CD4-positive, alpha-beta T cell treated with Interleukin-4 for 4 hours (primary cell): Measurements from ENCODE around the gene HIPK2.
A peak's percentile ranks its signal among the peaks of the same experiment; 100 is the strongest.

ENCODE experiments used
- DNase-seq: peaks from one replicate; pipeline ENCODE4 v3.0.0-alpha.2; 2020

The HIPK2 gene

DNA sequence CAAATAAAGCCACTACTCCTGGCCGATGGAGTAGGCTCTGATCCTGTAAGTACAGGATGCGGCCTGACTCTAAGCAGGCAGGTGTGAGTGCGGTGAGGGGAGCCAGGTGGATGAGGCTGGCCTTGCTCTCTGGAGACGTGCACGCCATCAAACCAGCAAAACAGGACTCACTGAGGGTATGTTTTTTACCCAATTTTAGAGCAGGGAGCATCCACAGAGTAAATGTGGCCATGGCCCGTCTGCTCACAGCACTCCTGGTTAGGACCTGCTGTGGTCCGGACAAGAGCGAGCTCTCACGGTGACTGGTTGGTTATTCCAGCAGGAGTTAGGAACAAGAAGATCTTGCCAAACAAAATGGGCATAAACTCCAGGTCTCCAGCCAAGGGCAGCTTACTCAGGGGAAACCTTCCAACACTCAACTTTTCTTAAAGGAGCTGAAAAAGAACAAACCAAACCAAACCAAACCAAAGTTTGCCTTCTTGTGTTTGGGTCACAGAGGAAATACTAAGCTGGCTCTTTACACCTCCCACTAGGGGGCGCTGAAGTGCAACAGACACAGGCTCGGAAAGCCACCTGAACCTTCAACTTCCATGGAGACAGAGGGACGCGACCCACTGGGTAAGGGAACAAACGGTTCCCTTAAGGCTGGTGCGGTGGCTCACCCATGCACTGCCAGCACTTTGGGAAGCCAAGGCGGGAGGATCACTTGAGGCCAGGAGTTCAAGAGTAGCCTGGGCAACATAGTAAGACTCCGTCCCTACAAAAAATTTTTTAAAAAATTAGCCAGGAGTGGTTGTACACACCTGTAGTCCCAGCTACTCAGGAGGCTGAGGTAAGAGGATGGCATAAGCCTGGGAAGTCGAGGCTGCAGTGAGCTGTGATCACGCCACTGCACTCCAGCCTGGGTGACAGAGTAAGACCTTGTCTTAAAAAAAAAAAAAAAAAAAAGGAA lies 131.9 kb downstream of the HIPK2 start:
- peak; percentile 72 for DNase-seq

GRCh38 chr7:139643951-139644585 lies 133.7 kb downstream of the HIPK2 start:
- DNase-seq, result no peak

DNA sequence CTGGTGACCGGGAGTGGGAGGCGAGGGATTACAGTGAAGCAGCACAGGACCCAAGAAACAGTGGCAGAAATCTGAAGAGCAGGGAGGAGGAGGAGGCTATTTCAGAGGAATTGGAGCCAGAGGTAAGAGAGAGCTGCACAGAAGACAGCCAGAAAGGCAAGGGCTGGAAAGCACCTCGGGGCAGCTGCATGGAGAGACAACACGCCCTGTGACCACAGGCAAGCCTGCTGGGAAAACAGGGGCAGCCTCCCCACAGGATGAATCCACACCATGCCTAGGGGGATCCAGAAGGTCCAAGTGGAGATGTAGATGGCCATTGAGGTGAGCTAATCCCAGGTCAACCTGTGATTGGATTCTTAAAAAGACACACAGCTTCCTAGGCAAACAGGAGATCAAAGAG lies 135.5 kb downstream of the HIPK2 start:
- DNase-seq, result no peak

- DNase-seq, result no peak
Measured at GRCh38 chr7:139641337-139641992, 136.3 kb downstream of the HIPK2 start.

DNA sequence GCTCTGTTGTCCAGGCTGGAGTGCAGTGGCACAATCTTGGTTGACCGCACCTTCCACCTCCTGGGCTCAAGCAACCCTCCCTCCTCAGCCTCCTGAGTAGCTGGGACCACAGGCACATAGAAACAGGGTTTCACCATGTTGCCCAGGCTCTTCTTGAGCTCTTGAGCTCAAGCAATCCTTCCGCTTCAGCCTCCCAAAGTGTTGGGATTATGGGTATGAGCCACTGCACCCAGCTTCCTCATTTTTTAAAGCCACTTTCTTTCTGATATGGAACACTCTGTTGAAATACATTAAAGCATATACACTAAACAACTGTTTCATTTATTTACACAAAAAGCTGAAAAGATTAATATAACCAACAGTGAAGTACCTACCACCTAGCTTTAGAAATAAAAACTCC lies 137.1 kb downstream of the HIPK2 start:
- no peak for DNase-seq

- DNase-seq, result no peak
Measured at GRCh38 chr7:139639563-139639962, 138.2 kb downstream of the HIPK2 start.

DNA sequence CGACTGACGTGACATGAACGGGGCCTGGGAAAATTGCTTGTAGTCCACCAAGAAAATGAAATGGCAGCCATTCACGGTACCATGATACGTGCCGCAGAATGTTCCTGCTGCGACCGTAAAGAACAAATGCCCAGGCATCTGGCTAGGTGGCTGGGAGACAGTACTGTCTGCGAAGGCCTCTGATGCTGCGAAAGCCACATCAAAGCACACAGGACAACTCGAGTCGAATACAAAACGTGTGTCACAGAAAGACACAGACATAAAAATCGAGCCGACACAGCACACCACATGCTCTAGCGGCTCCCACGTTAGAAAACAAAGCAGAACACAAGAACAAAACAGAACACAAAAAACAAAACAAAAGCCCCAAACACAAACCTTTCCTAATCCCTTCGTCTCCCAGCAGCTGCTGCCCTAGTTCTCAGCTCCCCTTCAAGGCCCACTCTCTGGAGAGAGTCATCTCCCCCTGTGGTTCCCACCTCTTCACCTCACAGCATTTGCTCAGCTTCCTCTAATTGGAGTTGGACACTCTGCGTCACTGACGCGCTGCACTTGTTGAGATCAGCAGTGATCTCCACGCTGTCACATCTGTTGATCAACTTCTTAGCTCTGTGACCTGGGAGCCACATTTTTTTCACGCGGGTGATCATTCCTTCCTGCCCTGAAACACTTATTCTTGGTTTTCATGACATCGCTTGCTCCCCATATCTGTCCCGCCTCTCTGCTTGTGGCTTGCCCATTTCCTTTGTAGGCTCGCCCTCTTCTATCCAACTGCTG lies 142.1 kb downstream of the HIPK2 start:
- DNase-seq, result peak; percentile 23

- no peak for DNase-seq
Measured at GRCh38 chr7:139634087-139634486, 143.7 kb downstream of the HIPK2 start.

- DNase-seq, result no peak
Measured at GRCh38 chr7:139631520-139632031, 146.2 kb downstream of the HIPK2 start.

GRCh38 chr7:139630643-139631519 lies 146.9 kb downstream of the HIPK2 start:
- no peak for DNase-seq

- DNase-seq, result no peak
Measured at GRCh38 chr7:139629392-139630082, 148.3 kb downstream of the HIPK2 start.

DNA sequence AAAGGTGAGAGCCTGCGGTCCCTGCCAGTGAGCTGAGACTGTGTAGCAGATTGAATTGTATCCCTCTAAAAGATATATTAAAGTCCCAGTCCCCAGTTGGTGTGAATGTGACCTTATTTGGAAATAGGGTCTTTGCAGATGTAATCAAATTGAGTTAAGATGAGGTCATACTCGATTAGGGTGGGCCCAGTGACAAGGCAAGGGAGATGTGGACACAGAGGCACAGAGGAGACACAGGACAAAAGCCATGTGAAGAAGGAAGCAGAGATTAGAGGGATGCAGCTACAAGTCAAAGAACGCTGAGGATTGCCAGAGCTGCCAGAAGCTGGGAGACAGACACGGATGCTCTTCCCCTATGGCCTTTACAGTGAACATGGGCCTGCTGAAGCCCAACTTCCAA lies 150.0 kb downstream of the HIPK2 start:
- DNase-seq, result no peak

DNA sequence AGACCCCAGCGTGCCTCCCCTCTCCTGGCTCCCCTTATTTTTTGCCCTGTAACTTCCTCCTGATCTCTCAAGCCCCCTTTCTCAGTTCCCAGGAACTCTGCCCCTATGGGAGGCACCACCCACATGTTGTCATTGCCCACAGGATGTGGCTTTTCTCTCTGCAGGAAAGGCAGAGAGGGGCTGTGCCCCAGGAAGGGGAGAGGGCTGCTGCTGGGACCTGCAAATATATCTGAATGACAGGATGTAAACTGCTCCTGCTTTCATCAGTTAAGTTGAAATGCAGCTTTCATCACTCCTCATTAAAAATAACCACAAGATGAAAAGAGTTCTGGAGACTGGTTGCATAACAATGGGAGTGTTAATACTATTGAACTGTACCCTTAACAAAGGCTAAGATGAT lies 151.0 kb downstream of the HIPK2 start:
- DNase-seq, result peak; percentile 31

GRCh38 chr7:139623518-139623917 lies 154.3 kb downstream of the HIPK2 start:
- no peak for DNase-seq

DNA sequence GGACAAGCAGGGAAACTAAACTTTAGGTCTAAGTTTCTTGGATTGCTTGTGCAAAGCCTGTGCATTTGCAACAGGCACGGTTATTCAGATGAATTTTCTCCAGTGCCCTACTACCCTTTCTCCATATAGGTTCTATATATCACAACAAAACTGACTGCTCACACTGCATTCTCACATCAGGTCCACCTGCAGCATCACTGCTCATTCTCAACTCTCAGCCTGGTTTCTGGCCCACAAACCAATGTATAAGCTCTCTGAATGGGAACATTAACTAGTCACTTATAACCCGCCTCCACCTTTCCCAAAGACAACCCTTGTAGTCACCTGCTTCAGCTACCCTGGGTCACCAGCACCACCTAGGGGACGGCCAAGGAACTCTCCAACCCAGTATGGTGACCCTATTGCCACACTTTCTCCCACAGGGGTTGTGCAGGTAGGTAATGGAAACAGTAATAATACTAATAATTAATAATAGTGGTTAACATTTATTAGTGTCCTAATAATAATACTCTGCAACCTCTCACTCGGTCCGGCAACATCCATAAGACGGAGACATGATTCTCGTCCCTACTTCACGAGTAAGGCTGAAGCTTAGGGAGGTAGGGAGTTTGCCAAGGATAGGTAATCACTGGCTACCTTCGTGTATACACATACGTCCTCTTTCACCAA lies 157.0 kb downstream of the HIPK2 start:
- peak; percentile 41 for DNase-seq

- DNase-seq, result no peak
Measured at GRCh38 chr7:139619367-139619657, 158.5 kb downstream of the HIPK2 start.

GRCh38 chr7:139618482-139619366 lies 159.1 kb downstream of the HIPK2 start:
- peak; percentile 10 for DNase-seq

- no peak for DNase-seq
Measured at GRCh38 chr7:139617074-139617473, 160.7 kb downstream of the HIPK2 start.

DNA sequence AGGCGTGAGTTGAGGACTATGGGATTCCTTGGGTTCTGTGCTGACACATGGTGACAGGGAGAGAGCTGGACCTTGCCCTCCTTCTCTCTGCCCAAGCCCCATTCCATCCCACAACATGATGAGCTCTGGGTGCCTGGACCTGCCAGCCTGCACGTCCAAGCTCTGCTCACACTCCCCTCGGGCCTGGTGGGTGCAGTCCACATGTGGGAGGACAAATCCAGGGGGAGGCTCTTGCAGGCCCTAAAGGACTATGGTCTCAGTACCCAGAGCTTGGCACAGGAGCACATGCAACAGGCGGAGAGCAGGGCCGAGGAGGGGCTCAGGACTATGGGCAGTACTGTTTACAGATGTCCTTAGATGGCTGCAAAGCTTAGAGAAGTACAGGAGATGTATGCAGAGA lies 162.9 kb downstream of the HIPK2 start:
- no peak for DNase-seq

- DNase-seq, result no peak
Measured at GRCh38 chr7:139613971-139614411, 163.8 kb downstream of the HIPK2 start.
